HG03066 (cell line): ENCODE data around the gene LIMS2.

Source experiments
- ATAC-seq: cut with Tn5 transposase; IDR thresholded peaks from one replicate; pipeline ENCODE4 v1.9.1; 2021; ENCODE audit warnings: low read depth; ENCODE audit not compliant: unreplicated experiment

LIMS2 gene

GRCh38 chr2:127636248-127637235, 38.8 kb downstream of the LIMS2 start:
- ATAC-seq, result no peak

- no peak for ATAC-seq
Measured at GRCh38 chr2:127635380-127636237, 39.7 kb downstream of the LIMS2 start.

- no peak for ATAC-seq
Measured at GRCh38 chr2:127634626-127635379, 40.5 kb downstream of the LIMS2 start.

GRCh38 chr2:127634066-127634617, 41.2 kb downstream of the LIMS2 start:
- ATAC-seq, result no peak

GRCh38 chr2:127633556-127634065, 41.7 kb downstream of the LIMS2 start:
- no peak for ATAC-seq

- ATAC-seq, result no peak
Measured at GRCh38 chr2:127632592-127633489, 42.5 kb downstream of the LIMS2 start.

- no peak for ATAC-seq
Measured at GRCh38 chr2:127631997-127632581, 43.2 kb downstream of the LIMS2 start.

- ATAC-seq, result no peak
Measured at GRCh38 chr2:127631541-127631996, 43.8 kb downstream of the LIMS2 start.

- ATAC-seq, result no peak
Measured at GRCh38 chr2:127630864-127631540, 44.3 kb downstream of the LIMS2 start.

GRCh38 chr2:127630096-127630863, 45.0 kb downstream of the LIMS2 start:
- ATAC-seq, result no peak

GRCh38 chr2:127629637-127630036, 45.7 kb downstream of the LIMS2 start:
- no peak for ATAC-seq

GRCh38 chr2:127628767-127629614, 46.3 kb downstream of the LIMS2 start:
- ATAC-seq, result no peak

GRCh38 chr2:127627740-127628571, 47.4 kb downstream of the LIMS2 start:
- ATAC-seq, result no peak

- no peak for ATAC-seq
Measured at GRCh38 chr2:127626917-127627739, 48.2 kb downstream of the LIMS2 start.

GRCh38 chr2:127626175-127626574, 49.2 kb downstream of the LIMS2 start:
- ATAC-seq, result no peak
